Brain pericyte (primary cell): ENCODE data around the gene DIP2B.
"Not testable (repeated sequence)": the region's sequence is repeated elsewhere in the genome, so short reads cannot be mapped to it uniquely, and the experiment has no call there.

Source experiments
- DNase-seq: peaks from one replicate; pipeline ENCODE4 v3.0.0-alpha.2; 2012; ENCODE audit warnings: low read depth, low spot score

Gene DIP2B

DNA sequence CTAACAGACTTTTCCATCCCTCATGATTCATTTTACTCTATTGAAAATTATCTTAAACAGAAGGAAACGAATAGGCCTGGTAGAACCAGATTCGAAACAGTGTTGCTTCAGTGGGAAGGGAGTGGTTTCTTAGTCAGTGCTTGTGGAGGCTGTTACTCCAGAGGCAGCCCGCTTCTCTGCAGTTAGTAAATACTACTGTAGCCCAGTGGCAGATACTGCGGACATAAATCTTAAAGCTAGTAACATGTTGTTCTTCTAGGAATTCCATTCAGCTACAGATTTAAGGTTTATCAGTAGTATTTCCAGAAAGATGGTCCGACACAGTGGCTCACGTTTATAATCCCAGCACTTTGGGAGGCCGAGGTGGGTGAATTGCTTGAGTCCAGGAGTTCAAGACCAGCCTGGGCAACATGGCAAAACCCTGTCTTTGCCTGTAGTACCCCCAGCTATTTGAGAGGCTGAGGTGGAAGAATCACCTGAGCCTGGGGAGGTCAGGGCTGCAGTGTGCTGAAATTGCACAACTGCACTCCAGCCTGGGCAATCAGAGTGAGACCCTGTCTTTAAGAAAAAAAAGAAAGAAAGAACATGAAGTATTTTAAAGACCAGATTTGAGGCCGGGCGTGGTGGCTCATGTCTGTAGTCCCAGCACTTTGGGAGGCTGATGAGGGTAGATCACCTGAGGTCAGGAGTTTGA is 45.9 kb downstream of the DIP2B start:
- DNase-seq: no peak

DNA sequence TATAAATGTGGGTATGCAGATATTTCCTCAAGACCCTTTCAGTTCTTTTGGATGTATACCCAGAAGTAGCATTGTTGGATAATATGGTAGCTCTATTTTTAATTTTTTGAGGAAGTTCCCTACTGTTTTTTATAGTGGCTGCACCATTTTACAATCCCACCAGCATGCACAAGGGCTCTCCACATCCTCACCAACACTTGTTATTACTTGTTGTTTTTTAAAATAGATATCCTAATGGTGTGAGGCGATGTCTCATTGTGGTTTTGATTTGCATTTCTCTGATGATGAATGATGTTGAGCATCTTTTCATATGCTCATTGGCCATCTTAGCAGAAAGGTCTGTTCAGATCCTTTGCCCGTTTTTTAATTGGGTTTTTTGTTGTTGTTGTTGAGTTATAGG is 47.1 kb downstream of the DIP2B start:
- no peak for DNase-seq

DNA sequence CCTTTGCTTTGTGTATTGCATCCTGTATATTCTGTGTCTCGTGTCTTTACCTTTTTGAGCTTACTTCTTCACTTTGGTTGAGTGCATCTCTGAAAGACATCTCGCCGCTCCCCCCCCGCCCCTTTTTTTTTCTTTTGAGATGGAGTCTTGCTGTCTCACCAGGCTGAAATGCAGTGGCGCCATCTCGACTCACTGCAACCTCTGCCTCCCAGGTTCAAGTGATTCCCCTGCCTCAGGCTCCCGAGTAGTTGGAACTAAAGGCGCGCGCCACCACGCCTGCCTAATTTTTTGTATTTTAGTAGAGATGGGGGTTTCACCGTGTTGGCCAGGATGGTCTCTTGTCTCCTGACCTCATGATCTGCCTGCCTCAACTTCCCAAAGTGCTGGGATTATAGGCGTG is 49.9 kb downstream of the DIP2B start:
- DNase-seq: no peak

DNA sequence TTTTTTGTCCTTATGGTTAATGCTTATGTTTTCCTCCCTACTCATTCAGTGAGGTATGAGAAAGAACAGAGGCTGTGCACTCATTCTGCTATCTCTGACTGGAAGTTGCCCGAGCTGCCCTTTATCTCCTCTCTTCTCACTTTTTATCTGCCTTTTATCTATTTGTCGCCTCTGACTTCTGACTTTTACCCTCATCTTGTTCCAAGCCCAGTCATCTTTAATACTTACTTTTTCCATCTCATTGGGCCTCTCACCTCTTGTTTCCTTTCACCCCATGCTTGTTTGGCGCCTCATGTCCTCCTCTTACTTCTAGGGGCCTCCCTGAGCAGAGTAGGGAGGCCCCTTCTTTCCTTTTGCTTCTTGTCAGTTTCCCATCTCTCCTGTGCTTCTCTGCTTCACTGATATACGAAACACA is 50.7 kb downstream of the DIP2B start:
- no peak for DNase-seq

DNA sequence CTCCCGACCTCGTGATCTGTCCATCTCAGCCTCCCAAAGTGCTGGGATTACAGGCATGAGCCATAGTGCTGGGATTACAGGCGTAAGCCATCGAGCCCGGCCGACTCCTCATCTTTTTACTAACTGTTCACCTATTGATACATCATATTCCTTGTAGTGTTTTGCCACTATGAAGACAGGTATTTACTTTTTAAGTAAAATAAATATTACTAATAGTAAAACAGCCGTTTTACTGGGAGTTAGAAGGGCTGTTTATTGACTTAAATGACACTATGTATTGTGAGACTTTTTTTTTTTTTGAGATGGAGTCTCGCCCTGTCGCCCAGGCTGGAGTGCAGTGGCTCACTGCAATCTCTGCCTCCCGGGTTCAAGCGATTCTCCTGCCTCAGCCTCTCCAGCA is 51.5 kb downstream of the DIP2B start:
- DNase-seq: no peak

DNA sequence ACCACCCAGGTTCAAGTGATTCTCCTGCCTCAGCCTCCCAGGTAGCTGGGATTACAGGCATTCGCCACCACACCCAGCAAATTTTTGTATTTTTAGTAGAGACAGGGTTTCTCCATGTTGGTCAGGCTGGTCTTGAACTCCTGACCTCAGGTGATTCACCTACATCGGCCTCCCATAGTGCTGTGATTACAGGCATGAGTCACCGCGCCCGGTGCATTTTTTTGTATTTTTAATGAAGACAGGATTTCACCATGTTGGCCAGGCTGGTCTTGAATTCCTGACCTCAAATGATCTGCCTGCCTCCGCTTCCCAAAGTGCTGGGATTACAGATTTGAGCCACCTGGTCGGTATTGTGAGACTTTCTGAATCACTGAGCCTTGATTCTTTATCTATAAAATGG is 52.0 kb downstream of the DIP2B start:
- DNase-seq: not testable (repeated sequence)

DNA sequence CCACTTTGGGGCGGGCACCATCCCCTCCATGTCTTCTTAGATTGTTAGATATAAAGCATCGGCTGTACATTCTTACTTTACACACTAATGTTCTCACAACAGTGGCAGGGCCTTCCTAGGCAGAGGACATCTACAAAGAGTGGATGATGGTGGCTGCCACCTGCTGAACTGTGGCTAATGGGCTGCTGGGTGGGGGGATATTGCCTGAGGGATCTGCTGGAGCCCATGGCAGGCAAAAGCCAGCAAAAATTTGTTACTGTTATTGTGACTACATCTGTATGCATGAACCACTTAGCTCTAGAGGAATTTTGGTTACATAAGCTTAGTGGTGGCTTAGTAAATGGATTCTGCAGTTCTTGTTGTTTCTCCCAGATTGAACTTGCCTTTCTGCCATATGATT is 52.6 kb downstream of the DIP2B start:
- DNase-seq: no peak

DNA sequence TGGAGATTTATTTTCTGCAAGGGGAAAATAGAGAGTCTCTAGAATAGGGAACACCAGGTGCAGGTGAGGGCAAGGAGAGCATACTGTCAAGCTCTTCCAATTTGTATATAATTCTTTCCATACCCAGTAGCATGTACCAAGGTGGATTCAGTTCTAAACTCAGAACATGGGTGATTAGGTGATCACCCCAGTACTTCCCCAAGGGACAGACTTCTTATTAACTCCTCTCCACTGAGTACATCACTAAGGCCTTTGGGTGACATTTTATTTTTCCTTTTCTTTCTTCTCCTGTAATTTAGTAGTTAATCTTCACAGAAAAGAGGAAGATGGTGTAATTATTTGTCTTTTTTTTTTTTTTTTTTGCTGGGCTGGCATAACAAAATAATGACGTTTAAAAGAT is 54.2 kb downstream of the DIP2B start:
- DNase-seq: no peak

DNA sequence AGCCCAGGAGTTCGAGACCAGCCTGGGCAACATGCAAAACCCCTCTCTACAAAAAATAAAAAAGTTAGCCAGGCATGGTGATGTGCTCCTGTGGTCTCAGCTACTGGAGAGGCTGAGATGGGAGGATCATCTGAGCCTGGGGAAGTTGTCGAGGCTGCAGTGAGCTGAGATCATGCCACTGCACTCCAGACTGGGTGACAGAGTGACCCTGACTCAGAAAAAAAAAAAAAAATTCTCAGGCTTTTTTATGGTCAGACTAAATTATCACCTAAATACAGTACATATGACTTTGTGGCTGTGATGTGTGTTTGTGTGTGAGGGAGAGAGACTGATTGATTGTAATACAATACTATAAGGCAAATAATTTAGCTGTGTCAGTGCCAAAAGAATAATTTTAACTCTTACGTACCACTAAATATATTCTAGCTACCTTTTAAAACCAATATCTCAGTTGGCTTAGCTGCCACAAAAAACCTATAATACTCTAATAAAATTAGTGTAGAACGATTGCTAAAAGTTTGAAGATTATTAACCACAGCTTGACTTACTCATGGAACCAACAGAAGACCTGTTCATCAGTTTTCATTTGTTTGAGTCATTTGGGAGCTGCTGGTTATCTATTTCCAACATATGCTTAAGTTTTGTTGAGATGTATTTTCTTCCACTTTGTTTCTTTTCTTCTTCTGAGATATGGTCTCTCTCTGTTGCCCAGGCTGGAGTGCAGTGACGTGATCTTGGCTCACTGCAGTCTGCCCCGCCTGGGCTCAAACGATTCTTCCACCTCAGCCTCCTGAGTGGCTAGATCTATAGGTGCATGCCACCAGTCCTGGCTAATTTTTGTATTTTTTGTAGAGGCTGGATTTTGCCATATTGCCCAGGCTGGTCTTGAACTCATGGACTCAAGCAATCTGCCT is 58.0 kb downstream of the DIP2B start:
- DNase-seq: no peak

DNA sequence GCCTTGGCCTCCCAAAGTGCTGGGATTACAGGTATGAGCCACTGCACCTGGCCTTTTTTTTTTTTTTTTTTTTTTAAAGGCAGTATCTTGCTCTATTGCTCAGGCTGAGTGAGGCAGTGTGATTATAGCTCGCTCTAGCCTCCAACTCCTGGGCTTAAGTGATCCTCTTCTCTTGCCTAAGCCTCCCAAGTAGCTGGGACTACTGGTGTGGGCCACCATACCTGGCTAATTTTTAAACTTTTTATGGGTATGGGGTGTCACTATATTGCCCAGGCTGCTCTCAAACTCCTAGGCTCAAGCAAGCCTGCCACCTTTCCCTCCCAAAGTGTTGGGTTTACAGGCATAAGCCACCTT is 58.6 kb downstream of the DIP2B start:
- no peak for DNase-seq

DNA sequence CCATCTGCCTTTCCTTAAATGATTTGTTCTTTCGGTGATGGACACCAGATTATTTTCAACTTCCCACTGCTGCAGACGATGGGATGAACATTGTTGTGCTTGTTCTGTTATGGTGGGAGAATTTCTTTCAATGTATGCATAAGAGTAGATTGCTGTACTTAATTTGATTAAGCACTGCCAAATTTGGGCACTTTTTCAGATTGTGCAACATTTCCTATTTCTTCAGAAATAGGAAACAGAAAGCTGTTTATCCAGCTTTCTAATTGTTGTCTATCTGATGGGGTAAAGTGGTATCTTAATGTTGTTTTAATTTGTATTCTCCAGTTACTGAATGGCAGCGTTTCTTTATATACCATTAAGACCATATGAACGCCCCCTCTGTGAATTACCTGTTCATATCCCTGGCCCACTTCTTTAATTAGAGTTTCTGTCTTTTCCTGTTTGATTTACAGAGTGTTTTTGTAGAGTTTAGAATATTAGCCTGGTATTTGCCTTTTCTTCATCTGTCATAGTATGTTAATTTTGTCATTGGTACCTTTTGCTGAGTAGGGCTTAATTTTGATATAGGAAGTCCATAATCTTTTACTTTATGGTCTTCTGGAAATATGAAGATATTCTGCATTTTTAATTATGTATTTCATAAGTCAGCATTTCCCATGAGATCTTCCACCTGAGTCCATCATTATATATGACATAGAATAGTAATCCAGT is 59.6 kb downstream of the DIP2B start:
- DNase-seq: no peak

DNA sequence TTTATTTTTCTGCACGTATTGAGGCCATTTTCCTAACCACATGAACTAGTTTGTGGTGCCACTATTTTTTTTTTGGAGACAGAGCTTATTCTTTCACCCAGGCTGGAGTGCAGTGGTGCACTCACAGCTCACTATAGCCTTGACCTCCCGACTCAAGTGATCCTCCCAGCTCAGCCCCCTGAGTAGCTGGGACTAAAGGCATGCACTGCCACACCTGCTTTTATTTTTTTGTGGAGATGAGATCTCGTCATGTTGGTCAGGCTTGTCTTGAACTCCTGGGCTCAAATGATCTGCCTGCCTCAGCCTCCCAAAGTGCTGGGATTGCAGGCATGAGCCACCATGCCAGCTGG is 60.1 kb downstream of the DIP2B start:
- DNase-seq: no peak

DNA sequence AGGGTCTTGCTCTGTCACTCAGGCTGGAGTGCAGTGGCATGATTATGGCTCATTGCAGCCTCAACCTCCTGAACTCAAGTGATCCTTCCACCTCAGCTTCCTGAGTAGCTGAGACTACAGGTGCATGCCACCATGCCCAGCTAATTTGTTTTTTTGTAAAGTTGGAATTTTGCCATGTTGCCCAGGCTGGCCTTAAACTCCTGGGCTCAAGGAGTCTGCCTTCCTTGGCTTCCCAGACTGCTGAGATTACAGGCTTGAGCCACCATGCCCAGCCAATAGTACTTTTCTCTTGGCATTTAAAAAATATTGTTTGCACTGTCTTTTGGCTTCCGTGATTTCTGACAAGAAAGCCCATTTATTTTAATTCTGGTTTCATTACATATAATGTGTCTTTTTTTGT is 61.3 kb downstream of the DIP2B start:
- no peak for DNase-seq

DNA sequence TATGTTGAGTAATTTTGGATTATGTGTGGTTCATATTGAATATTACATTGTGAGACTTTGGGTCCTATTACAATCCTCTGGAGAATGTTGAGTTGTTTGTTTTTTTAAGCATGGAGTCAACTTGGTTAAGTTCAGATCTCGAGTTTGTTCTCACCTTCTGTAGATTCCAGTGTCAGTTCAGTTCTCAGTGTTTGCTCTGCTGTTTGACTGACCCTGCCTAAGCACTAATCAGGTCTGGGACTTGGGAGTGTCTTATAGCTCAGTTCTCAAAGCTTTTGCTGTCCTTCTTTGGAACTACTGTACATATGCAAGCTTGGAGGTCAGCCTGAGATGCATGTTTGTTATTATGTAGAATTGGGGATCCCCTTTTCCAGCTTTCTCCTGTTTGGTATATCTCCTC is 63.1 kb downstream of the DIP2B start:
- DNase-seq: no peak

DNA sequence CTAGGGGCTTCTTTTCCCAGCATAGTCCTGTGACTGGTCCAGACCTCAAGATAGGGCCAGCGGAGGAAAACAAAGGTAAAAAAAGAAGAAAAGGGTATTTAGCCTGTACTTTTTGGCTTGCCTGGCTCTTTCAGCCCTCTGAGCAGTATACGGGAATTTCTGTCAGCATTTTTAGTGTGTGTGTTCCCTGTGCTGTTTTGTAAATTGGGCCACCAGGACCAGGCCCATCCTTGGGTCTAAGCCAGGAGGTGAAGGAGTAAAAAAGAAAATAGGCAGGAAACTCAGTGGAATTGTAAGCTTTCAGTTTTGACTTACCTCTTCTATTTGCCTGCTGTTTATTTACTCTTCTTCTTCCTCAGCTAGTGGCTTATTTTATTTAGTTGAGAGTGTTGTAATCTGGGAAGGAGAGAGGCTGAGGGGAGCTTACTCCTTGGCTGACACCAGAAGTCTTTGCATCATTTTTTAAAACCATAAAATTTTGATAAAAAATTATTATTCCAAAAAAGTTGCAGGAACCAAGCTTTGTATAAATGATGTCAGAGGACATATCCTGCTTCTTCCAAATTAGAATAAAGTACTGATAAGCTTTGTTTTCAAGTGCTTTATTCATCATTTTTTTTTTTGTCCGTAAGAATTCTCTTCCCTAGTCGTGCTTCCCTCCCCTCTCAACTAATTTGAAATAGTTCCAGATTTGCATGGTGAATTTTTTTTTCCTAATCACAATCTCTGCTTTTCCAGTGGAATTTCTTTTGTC is 63.7 kb downstream of the DIP2B start:
- no peak for DNase-seq

DNA sequence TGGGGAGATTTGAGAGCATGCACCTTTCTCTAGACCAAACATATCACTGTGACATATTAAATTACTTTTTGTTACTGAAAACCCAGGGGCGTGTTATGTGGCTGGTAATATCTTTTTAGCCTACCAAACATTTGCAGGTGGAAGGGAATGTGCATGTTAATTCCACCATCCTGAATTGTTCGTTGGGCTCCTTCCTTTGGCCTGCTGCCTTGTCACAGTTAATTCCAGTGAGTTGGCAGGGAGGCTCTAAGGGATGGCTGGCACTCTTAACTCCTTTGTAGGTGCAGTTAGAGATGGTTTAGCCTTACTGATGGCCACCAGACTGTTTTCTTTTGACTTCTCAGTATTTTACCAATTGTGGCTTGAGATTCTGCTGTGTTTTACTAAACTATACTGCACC is 64.5 kb downstream of the DIP2B start:
- DNase-seq: no peak

DNA sequence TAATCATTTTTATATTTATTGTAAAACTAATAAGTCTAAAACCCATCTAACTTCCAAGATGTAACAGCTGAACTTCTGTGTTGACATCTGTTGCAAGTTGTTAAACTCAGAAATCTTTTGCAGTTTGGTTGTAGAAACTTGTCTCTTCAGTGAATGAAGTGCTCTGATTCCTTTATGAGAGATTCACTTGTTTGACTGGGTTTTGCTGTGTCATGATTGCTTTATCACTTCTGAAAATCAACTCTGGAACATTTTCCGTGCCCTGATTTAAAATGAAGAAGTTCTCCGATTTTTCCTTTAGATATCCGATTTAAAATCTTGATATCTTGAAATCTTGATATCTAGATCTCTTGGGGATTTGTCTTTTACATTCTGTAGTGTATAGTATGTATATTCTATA is 65.1 kb downstream of the DIP2B start:
- no peak for DNase-seq

DNA sequence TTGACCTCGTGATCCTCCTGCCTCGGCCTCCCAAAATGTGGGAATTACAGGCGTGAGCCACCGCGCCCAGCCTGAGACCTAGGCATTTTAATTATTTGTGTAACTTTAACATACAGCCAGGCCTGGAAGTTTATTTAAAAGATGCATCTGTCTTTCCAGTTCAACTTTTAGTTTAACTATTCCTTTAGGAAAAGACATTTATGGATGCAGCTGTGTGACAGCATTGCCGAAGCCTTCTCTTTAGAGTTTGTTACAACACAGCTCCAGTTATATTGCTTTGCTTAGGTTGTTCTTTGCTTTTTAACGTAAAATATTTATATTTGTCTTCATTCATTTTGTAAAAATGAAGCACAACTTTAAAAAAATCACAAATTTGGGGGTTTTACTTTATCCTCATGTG is 67.0 kb downstream of the DIP2B start:
- DNase-seq: no peak

DNA sequence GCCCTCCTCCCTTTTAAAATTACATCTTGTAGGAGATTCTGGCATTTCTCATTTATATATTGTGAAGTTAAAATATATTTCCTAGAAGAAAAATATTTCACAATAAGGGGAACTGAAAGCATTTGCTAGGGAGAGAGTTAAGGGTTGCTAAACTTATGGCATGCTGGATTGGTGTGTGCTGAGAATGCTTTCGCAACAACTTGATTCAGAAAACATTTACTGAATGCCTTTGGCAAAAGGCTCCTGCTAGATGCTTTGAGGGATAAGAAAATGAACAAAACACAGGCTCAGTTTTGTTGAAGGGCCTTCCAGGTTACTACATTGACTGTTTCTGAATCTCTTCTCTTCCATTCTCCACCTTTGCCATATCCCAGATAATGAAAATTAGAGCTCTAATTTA is 67.5 kb downstream of the DIP2B start:
- no peak for DNase-seq

DNA sequence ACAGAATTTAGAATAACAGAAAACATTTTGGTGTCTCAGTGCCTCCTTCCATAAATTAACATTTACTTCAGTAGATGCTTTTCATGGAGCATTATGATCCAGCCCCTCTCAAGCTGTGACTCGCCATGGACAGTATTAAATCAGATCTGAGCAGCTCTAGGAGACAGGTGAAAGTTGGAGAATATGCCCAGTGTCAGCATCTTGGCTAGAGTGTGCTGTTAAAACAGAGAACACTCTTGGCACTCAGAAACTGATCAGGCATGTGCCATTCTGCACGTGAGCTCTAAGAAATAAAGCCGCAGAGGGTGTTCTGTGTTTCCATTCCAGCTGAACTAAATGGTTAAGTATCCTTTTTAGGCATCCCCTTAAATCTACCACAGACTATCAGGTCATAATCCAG is 68.0 kb downstream of the DIP2B start:
- DNase-seq: no peak

DNA sequence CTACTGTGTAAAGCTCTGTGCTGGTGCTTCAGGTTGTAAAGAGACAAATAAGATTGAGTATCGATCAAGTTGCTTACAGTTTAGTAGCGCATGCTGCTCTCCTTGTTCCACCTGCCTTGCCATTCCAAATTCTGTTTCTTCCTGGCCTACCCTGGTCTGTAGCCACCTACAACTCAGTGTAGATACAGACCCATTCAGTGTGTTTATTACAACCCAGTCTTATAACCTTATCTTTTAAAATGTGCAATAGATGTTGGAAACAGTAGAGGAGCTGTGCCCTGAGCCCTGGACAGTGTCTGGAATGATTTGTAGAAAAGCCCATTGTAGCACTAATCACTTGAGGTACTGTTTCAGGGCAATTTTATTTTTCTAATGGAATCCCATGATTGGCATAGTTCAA is 68.5 kb downstream of the DIP2B start:
- DNase-seq: no peak
